Measurements from ENCODE around the gene RBM47.

The RBM47 gene

DNA sequence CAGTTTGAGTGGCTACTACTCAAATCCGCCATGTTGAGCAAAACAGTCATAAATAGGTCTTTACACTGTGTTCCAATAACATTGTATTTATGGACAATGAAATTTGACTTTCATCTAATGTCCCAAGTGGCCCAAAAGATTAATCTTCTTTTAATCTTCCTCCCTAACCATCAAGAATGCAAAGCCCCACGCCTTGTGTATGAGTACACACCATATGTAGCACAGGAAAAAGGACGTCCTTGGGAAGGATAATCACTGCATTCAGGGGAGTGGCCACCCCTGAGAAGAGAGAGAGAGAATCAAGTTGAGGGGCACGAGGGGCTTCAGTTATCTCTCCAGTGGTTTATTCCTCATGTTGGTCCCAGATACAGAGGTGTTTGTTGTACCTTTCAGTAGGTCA lies 33.1 kb downstream of the RBM47 start:
- DNase-seq (ENCODE audit: insufficient read length, low spot score) (no peak), FAIRE-seq (no peak)
- TF ChIP-seq POLR2AphosphoS5 (IDR thresholded peaks at IDR 0.05; ENCODE audit: low read depth, low read length) (no peak), PAX5 (IDR thresholded peaks at IDR 0.05; ENCODE audit: insufficient read depth, low read length, severe bottlenecking) (no peak), SPI1 (IDR thresholded peaks at IDR 0.05; ENCODE audit: low read depth, low read length) (no peak), POU2F2 (IDR thresholded peaks at IDR 0.05; ENCODE audit: low read depth, low read length) (no peak), TAF1 (IDR thresholded peaks at IDR 0.05; ENCODE audit: low read depth, low read length) (no peak), POLR2A (IDR thresholded peaks at IDR 0.05; ENCODE audit: low read depth, low read length) (no peak)

DNA sequence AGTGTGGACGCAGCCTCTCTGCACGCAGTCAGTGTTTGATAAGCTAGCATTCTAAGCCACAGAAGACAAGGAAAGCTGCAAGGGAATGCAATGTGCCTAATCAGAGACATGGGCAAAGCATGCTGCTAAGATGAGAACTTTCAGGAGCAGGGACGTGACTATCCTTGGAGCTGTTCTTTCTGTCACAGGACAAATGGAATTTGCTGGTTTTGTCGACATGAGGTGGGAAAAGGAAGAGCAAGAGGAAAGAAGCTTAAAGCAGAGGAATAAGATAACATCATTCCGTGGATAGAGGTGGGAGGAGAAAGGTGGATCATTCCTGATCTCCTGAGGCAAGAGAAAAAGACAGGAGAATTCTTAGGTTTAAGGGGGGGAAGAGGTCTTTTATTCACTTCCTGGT lies 33.7 kb downstream of the RBM47 start:
- TF ChIP-seq TAF1 (IDR thresholded peaks at IDR 0.05; ENCODE audit: low read depth, low read length): no peak
- TF ChIP-seq SPI1 (IDR thresholded peaks at IDR 0.05; ENCODE audit: low read depth, low read length): no peak
- TF ChIP-seq POLR2AphosphoS5 (IDR thresholded peaks at IDR 0.05; ENCODE audit: low read depth, low read length): no peak
- no peak for TF ChIP-seq POU2F2 (IDR thresholded peaks at IDR 0.05; ENCODE audit: low read depth, low read length)
- no peak for TF ChIP-seq POLR2A (IDR thresholded peaks at IDR 0.05; ENCODE audit: low read depth, low read length)
- TF ChIP-seq PAX5 (IDR thresholded peaks at IDR 0.05; ENCODE audit: insufficient read depth, low read length, severe bottlenecking): no peak
- FAIRE-seq: no peak

GRCh38 chr4:40594261-40595178 lies 35.1 kb downstream of the RBM47 start:
- DNase-seq (ENCODE audit: insufficient read length, low spot score) (no peak), FAIRE-seq (no peak)
- no peak for TF ChIP-seq TAF1 (IDR thresholded peaks at IDR 0.05; ENCODE audit: low read depth, low read length)
- TF ChIP-seq SPI1 (IDR thresholded peaks at IDR 0.05; ENCODE audit: low read depth, low read length): no peak
- no peak for TF ChIP-seq PAX5 (IDR thresholded peaks at IDR 0.05; ENCODE audit: insufficient read depth, low read length, severe bottlenecking)
- no peak for TF ChIP-seq POLR2A (IDR thresholded peaks at IDR 0.05; ENCODE audit: low read depth, low read length)
- no peak for TF ChIP-seq POLR2AphosphoS5 (IDR thresholded peaks at IDR 0.05; ENCODE audit: low read depth, low read length)
- TF ChIP-seq POU2F2 (IDR thresholded peaks at IDR 0.05; ENCODE audit: low read depth, low read length): no peak

More for the DNA sequence above, 33.7 kb downstream of the RBM47 start:
- DNase-seq (ENCODE audit: insufficient read length, low spot score): no peak

GRCh38 chr4:40592034-40592433 lies 37.6 kb downstream of the RBM47 start:
- DNase-seq (ENCODE audit: insufficient read length, low spot score) (no peak), FAIRE-seq (no peak)
- TF ChIP-seq SPI1 (IDR thresholded peaks at IDR 0.05; ENCODE audit: low read depth, low read length): no peak
- no peak for TF ChIP-seq POLR2AphosphoS5 (IDR thresholded peaks at IDR 0.05; ENCODE audit: low read depth, low read length)
- TF ChIP-seq POU2F2 (IDR thresholded peaks at IDR 0.05; ENCODE audit: low read depth, low read length): no peak
- TF ChIP-seq POLR2A (IDR thresholded peaks at IDR 0.05; ENCODE audit: low read depth, low read length): no peak
- TF ChIP-seq TAF1 (IDR thresholded peaks at IDR 0.05; ENCODE audit: low read depth, low read length): no peak
- TF ChIP-seq PAX5 (IDR thresholded peaks at IDR 0.05; ENCODE audit: insufficient read depth, low read length, severe bottlenecking): no peak

GRCh38 chr4:40587826-40588225 lies 41.8 kb downstream of the RBM47 start:
- FAIRE-seq: no peak
- TF ChIP-seq POLR2A (IDR thresholded peaks at IDR 0.05; ENCODE audit: low read depth, low read length) (no peak), POLR2AphosphoS5 (IDR thresholded peaks at IDR 0.05; ENCODE audit: low read depth, low read length) (no peak), TAF1 (IDR thresholded peaks at IDR 0.05; ENCODE audit: low read depth, low read length) (no peak), SPI1 (IDR thresholded peaks at IDR 0.05; ENCODE audit: low read depth, low read length) (no peak), PAX5 (IDR thresholded peaks at IDR 0.05; ENCODE audit: insufficient read depth, low read length, severe bottlenecking) (no peak), POU2F2 (IDR thresholded peaks at IDR 0.05; ENCODE audit: low read depth, low read length) (no peak)
- no peak for DNase-seq (ENCODE audit: insufficient read length, low spot score)

- TF ChIP-seq POU2F2 (IDR thresholded peaks at IDR 0.05; ENCODE audit: low read depth, low read length) (no peak), TAF1 (IDR thresholded peaks at IDR 0.05; ENCODE audit: low read depth, low read length) (no peak), PAX5 (IDR thresholded peaks at IDR 0.05; ENCODE audit: insufficient read depth, low read length, severe bottlenecking) (no peak), POLR2A (IDR thresholded peaks at IDR 0.05; ENCODE audit: low read depth, low read length) (no peak), POLR2AphosphoS5 (IDR thresholded peaks at IDR 0.05; ENCODE audit: low read depth, low read length) (no peak), SPI1 (IDR thresholded peaks at IDR 0.05; ENCODE audit: low read depth, low read length) (no peak)
- DNase-seq (ENCODE audit: insufficient read length, low spot score) (no peak), FAIRE-seq (no peak)
These were observed 42.3 kb downstream of the RBM47 start for GRCh38 chr4:40587351-40587750.

- FAIRE-seq (no peak), DNase-seq (ENCODE audit: insufficient read length, low spot score) (no peak)
- no peak for TF ChIP-seq PAX5 (IDR thresholded peaks at IDR 0.05; ENCODE audit: insufficient read depth, low read length, severe bottlenecking)
- no peak for TF ChIP-seq POLR2AphosphoS5 (IDR thresholded peaks at IDR 0.05; ENCODE audit: low read depth, low read length)
- no peak for TF ChIP-seq TAF1 (IDR thresholded peaks at IDR 0.05; ENCODE audit: low read depth, low read length)
- no peak for TF ChIP-seq POU2F2 (IDR thresholded peaks at IDR 0.05; ENCODE audit: low read depth, low read length)
- no peak for TF ChIP-seq POLR2A (IDR thresholded peaks at IDR 0.05; ENCODE audit: low read depth, low read length)
- TF ChIP-seq SPI1 (IDR thresholded peaks at IDR 0.05; ENCODE audit: low read depth, low read length): no peak
These were observed 42.9 kb downstream of the RBM47 start for GRCh38 chr4:40586729-40587128.

- FAIRE-seq: no peak
- DNase-seq (ENCODE audit: insufficient read length, low spot score): no peak
- TF ChIP-seq POLR2AphosphoS5 (IDR thresholded peaks at IDR 0.05; ENCODE audit: low read depth, low read length) (no peak), TAF1 (IDR thresholded peaks at IDR 0.05; ENCODE audit: low read depth, low read length) (no peak)
These were observed 43.6 kb downstream of the RBM47 start for GRCh38 chr4:40586034-40586433.

DNA sequence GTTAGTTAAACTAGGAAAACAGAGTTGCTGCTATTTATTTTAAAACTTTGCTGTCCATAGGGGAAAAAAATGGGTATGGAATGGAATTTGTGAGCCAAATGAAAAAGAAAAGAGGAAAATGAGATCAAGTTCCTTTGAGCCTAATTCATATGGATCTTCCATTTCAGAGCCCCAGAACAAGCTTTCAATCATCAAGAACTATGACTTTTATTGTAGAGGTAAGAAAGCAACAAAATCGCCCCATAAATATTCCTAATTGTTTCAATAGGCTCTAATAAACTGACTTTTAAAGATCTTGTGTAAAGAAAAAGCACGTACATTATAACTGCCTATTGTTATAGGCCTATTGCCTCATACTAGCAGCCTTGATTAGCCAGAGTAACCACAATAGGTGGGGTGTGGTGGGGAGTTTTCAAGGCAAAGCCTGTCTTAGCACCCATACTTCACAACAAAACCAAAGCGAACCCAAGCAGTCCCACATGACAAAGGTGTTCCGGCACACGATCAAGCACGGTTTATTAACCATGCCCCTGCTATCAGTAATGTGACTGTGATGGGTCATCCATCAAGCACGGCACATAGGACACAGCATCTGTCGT lies 44.4 kb downstream of the RBM47 start:
- no peak for TF ChIP-seq POLR2A (IDR thresholded peaks at IDR 0.05; ENCODE audit: low read depth, low read length)
- DNase-seq (ENCODE audit: insufficient read length, low spot score) (no peak), FAIRE-seq (peak; percentile 52)
